Measurements from ENCODE around the gene HSBP1. TPM values are rescaled to one million over a fixed set of nuclear protein-coding genes. Genes with fewer than 3 reads are reported as not detected.

Gene HSBP1
- total RNA-seq = 28.0 TPM

DNA sequence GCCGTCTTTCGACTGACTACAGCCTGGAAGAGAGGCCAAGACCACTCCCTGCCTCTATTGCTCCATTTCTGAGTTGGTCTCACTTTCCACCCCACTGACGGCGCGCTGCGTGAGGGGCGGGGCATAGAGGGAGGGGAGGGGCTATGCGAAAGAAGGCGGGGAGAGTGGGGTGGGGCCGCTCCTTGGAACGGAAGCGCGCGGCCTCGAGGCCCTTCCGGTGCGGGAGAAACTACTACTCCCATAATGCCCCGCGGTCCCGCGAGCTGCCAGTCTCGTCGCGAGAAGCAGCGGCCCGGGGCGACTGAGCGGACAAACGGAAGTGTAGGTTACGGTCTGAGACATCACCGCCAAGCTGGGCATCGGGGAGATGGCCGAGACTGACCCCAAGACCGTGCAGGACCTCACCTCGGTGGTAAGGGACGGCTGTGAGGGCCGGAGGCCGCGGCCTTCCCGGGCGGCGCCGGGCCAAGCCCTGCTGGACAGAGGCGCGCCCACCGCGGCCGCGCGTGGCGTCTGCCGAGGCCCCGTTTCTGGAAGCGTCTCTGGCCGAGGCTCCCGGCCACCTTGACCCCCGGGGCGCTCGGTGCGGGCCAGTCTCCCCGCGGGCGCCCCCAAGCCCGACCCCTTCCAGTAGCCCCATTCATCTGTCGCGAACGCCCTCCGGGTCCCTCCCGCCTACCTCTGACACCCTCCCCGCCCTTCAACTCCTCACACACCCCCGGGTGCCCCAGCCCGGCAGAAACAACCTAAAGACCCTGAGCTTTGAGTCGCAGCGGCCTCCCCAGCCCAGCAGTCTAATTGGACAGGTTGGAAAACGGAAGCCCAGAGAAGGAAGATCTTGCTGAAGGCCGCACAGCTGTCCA is at the start of gene HSBP1:
Gene HSBP1 (plus strand): TSS at position 269 of the 863 bp plus-strand sequence. CDS start 99 bp downstream, at position 368.
- DNase-seq (ENCODE audit: low read depth in 2 of 3, low spot score in 2 of 3) = peak; percentile 80 to 90 (median 89)

DNA sequence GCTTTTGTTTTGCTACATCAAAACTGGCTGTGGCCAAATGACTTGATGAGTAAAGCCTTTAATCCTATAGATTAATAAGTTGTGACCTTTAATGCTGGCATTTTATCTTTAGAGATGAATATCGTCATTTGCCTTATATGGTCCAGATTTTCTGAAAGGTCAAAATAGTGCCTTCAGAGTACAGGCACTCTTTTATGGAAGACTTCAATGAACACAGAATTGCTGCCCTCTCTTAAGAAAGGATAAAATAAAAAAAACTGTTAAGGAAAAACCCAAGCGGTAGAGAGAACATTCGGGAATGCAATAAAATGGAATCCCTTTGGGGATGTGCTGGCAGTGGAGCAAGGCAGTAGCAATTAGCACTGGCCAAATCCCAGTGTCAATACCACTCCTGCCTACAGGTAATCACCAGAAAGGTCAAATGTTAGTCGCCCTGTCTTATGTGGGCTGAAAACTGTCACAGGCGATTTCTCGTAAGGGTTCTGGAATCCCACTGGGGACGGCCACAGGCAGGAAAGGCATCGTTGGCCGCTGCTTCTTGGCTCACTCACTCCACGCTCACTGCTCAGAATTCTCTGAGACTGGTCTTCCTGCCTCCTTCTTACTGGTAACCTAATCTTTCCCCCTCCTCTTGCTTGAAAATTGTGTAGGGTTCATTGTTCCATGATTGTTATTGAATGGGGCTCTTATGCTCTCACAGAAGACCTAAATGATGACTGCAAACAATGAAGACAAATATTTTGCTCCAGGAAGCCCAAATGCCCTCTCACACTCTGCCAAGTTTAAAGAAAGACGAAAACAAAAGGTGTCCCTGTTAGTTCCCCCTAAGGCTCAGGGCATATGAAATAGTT is 45.4 kb upstream of the HSBP1 start:
- DNase-seq (ENCODE audit: low read depth in 2 of 3, low spot score in 2 of 3) = no peak

DNA sequence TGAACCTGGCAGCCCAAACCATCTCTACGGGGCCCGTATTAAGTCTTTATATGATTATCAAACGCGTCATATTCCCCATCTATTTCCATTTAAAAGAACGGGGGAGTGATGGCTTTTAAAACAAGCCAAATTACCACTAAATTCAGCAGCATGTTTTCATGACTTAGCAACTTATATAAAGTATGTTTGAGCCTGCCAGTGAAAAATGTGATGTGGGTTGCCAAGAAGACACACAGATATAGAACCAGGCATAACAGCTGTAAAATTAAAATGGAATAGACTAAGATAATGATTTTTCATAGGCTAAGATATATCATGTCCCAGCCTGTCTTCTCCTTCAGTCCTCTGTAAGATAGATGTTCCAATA is 44.8 kb upstream of the HSBP1 start:
- no peak for DNase-seq (ENCODE audit: low read depth in 2 of 3, low spot score in 2 of 3)

DNA sequence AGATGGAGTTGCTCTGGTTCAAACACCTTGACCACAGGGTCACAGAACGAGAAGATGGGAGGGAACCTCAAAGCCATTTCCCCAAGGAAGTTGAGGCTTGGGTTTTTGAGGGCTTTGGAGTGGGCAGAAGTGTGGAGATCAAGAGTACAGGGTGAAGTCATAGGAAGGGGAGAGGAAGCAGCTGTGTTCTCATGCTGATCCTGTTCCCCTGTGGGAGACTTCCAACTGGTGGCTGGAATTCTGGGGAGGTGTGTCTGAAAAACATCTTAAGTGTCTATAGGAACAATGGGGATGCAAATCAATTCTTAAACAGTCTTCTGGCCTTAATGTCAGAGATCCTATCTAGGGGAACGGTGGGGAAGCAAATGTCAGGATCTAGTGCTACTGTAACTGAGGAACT is 38.8 kb upstream of the HSBP1 start:
- no peak for DNase-seq (ENCODE audit: low read depth in 2 of 3, low spot score in 2 of 3)

DNA sequence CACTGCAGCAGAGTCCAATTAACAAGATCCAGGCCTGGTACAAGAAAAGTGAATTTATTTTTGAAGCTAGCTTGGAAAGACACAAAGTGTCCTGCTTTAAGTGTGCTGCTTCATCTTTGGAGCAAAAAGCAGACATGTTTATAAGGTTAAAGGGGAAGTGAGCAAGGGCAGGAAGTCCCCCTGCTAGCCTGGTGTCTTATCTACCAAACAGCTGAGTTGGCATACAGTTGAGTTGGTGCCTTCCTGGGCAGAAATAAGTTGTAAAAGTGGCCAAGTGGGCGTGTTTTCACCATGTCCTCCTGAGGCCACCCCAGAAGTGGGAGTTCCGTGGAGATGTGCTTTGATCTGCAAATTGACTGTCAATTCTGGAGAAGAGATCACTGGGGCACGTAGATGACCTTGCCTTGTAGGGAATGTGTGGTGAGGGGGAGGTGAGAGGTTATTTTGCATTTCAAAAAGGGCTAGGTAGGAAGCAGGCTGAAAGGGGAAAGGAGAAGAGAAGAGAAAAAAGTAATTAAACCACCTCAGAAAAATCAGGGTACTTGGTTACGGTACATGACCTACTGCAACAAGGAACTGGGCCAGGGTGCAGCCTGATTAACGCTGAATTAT is 38.3 kb upstream of the HSBP1 start:
- DNase-seq (ENCODE audit: low read depth in 2 of 3, low spot score in 2 of 3) = peak in 2 of 3 donors; percentile 59 to 87

DNA sequence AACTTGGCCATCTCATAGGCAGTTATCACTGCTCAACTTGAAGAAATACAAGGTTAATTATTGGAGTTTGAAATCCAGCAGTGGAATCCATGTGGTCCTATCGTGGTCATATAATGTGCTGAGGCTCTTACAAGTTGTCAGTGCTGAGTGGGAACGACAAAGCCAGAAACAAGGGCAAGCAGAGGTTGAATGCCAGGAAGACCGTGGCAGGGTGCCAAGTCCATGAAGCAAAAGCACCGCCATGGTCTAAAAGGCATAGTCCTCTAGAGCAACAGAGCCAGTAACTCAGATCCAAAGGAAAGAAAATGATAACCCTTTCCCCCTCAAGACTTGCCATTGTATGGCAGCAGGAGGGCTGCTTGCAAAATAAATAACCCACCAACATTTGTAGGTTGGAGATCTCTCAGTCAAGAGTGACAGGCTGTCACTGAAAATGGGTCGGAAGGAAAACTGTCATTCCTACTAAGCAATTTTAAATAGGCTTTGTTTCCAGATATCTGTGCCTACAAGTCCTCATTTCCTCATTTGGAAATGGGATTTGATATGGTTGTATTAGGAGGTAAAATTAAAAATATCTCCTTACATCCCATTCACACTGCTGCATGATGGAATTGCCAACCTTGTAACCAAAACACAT is 36.4 kb upstream of the HSBP1 start:
- DNase-seq (ENCODE audit: low read depth in 2 of 3, low spot score in 2 of 3) = no peak

DNA sequence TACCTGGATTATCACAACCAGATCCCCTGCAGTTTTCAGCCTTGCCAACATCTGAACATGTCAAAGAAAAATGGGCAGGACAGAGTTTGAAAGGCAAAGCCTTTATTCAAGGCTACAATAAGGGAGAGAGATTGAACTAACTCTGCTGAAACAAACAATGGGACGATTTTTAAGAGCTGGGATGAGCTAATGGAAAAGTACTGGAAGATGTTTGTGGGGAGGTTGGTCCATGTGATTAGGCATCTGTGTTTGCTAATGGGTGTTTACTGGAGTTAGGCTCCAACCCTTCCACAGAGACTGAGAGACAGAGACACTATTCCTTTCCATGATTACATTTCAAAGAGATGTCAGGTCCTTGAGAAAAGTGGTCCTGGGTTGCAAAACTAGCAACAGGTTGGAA is 35.0 kb upstream of the HSBP1 start:
- DNase-seq (ENCODE audit: low read depth in 2 of 3, low spot score in 2 of 3) = no peak

DNA sequence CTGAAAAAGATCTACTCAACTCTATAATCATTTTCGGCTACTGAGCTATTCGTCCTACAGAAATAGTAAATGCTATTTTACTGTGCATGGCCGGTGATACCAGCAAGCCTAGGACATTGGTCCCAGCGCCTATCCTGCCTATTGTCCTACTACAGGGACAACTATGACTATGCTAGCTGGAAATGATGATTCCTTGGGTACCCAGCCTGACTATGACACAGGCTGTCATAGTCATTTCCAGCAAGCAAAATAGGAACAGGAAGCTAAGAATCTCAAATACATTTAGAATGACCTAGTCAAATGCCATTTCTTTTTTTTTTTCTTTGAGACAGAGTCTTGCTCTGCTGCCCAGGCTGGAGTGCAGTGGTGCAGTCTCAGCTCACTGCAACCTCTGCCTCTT is 33.7 kb upstream of the HSBP1 start:
- DNase-seq (ENCODE audit: low read depth in 2 of 3, low spot score in 2 of 3) = peak in 1 of 3 donors; percentile 5

DNA sequence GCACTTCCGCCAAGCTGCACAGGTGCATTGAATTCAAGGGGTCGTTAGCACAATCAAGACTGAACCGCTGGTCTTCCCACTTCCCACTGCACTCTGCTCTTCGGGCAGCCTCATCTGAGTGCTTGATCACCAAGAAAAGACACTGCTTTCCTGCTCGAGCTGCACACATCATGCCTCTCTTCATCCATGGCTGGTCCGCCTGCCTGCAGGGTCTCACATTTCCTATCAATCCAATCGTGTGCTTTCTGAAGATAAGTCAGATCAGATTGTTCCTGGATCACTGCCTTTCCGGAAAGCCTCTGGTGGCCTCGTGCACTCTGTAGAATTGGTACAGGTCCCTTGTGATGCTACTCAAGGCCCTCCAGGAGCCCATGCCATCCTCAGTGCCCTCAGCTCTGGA is 30.8 kb upstream of the HSBP1 start:
- DNase-seq (ENCODE audit: low read depth in 2 of 3, low spot score in 2 of 3) = no peak

DNA sequence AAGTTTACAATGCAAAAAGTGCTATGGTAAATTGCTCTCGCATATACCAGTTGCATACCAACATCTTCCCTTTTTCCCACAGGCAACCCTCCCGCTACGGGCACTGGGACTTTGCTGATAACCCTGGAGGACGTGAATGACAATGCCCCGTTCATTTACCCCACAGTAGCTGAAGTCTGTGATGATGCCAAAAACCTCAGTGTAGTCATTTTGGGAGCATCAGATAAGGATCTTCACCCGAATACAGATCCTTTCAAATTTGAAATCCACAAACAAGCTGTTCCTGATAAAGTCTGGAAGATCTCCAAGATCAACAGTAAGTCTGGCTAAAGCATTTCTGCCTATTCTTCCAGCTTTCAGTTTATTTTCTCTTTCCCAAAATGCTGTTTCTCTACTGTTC is 27.9 kb upstream of the HSBP1 start:
- DNase-seq (ENCODE audit: low read depth in 2 of 3, low spot score in 2 of 3) = no peak

DNA sequence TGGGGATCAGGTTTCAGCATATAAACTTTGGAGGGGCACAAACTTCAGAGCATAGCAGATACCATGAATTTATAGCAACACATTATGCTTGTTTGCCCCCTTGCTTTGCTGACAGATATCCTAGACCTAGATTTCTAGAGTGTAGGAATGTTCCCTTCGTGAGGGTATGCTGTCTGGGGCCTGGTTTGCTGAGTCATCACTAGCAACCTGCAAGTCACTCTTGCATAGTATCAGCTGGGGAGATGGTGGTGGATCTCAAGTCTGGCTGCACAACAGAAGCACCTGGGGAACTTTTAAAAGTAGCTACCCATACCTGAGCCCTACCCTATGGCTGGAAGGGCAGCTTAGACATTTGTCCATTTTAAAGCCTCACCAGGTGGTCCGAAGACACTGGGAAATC is 22.3 kb upstream of the HSBP1 start:
- DNase-seq (ENCODE audit: low read depth in 2 of 3, low spot score in 2 of 3) = no peak

DNA sequence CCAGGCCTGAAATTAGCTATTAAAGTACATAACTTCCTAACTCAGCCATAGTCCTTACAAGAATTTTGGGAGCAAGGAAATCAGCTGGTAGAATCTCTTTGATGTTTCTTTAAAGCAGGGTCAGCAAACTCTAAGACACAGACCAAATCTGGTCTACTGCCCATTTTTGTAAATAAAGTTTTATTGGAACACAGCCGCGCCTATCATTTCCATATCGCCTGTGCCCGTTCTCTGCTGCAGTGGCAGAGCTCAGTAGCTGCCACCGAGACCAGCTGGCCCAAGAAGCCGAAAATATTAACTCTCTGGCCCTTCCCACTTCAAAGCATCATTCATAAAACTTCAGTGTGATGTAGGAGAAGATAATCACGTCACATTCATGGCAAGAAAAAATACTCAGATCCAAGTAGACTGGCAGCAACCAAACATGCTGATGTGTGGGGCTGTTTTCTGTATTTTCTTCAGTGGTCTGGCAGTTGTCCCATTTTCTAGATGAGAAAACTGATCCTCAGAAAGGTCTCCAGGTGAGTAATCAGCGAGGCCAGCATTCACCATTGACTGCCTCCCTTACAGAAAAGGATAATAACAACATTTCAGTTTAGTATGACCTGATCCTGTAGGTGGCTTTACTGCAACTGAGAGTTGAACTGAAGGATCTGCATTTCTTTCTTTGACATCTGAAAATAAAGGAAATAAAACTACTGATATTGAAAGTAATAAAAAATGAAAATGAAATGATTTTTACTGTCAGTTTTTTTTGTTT is 18.0 kb upstream of the HSBP1 start:
- no peak for DNase-seq (ENCODE audit: low read depth in 2 of 3, low spot score in 2 of 3)

DNA sequence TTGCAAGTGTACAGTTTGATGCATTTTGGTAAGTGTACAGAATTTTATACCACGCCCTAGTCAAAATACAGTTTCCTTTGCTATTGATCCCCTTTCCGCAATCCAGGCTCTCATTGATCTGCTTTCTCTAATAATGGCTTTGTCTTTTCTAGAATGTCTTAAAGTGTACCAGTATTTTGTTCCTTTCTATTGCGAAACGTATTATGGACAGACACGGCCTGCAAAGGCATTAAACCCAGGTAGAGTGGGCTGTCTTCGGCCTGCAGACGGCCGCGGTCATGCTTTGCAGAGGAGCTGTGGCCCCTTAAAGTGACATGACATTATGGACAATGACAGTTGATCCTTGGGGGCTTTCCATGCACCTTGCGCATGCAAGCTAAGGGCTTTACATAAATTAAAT is 15.9 kb upstream of the HSBP1 start:
- no peak for DNase-seq (ENCODE audit: low read depth in 2 of 3, low spot score in 2 of 3)

DNA sequence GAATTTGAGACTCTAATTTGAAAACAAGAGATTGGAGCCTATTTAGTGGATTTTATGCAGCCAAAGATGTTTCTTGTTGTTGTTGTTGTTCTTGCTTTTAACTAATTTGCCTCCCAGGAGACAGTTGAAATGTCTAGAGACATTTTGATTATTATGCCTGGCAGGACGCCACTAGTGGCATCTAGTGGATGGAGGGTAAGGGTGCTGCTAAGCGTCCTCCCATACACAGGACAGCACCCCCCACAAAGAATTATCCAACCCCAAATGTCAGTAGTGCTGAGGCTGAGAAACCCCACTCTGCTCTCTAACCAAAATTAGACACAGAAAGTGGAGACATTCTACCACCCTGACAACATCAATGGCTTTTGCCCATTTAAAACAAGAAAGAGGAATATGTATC is 15.4 kb upstream of the HSBP1 start:
- no peak for DNase-seq (ENCODE audit: low read depth in 2 of 3, low spot score in 2 of 3)

DNA sequence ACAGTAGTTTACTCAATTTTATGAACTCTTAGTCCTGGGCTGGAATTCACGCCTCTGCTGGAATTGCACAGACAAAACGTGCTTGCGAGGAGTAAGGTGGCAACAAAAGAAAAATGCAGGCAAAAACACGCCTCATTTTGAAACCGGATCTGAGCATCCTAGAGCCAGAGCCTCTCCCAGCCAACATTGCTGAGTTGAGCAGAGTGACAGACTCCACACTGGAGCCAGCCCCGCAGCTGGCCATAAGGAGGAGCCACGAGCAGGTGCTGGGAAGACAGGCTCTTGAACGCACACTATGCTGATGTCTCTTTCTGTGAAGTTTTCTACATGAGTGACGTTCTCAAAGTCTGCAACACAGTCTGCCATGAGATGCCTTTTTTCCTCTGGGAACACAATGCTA is 14.6 kb upstream of the HSBP1 start:
- DNase-seq (ENCODE audit: low read depth in 2 of 3, low spot score in 2 of 3) = no peak

DNA sequence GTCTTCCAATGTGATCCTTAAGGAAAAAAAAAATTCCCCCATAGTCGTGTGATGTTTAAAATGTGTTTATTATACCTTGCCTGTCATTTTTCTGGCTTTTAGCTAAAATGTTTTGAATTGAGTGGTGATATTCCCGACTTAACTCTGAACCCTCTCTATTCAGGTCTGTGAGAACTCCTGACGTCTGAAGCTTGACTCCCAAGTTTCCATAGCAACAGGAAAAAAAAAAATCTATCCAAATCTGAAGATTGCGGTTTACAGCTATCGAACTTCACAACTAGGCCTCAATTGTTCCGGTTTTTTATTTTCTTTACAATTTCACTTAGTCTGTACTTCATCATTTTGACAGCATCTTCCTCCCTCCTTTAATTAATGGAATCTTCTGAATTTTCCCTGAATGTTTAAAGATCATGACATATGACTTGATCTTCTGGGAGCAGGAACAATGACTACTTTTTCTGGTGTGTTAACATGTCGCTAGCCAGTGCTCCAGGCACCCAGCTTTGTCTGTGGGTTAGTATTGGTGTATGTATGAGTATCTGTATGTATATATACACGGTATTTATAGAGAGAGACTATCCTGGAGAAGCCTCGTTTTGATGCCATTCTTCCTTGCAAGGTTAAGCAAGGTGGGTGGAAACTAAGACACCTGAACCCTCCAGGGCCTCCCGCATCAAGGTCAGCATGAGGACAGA is 12.8 kb upstream of the HSBP1 start:
- no peak for DNase-seq (ENCODE audit: low read depth in 2 of 3, low spot score in 2 of 3)

DNA sequence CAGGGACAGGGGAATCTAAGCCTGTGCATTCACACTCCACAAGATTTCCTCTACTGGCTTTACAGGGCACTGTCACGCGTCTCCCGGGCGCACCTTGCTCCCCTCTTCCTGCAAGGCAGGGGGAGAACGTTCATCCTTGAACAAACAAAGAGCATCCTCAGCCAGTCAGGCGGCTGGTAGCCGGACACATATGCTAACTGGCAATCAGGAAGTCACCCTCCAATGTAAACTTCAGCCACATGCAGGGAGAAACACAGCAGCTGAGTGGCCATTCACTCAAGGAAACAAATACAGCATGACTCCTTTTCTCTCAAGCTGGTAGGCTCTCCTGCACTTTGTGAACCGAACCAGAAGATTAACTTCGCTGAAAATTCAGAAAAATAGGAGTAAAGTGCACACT is 10.8 kb upstream of the HSBP1 start:
- DNase-seq (ENCODE audit: low read depth in 2 of 3, low spot score in 2 of 3) = no peak

DNA sequence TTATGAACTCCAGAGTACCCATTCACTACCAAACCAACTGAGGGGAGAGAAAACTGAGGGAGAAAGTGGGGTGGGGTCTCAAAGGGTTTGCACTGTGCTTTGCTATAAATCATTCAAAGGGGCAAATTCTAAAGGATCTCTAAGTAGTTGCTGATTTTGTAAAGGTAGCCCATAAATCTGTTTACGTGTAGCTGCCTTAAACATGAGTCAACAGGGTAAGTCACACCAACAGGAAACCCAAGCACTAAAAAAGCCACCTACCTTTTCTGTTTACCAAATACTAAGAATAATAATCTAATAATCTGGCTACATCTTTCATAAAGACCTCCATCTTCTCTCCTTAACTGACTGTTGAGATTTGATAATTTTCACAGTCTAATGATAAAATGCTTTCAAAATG is 8.4 kb upstream of the HSBP1 start:
- no peak for DNase-seq (ENCODE audit: low read depth in 2 of 3, low spot score in 2 of 3)

DNA sequence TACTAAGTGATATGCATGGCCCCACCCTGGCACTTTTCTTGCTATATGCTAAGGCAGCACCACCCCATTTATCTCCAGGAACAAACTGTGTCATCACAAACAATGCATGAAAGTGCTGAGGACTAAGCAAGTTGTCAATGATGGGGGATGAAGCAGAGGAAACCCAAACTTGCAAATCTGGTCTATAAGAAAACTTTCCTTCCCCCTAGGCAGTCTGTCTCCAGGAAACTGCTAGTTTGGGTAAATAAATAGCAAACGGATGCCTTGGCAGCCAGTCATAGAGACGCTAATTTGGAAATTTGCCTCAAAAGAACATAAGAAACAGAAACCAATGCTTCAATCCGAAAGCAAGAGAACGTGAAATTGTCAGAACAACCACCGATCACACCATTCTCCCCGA is 5.6 kb upstream of the HSBP1 start:
- peak in 2 of 3 donors; percentile 32 to 85 for DNase-seq (ENCODE audit: low read depth in 2 of 3, low spot score in 2 of 3)
